Transverse colon (tissue), 4 donors: Measurements from ENCODE around the gene FADD. TPM values are rescaled to one million over a fixed set of nuclear protein-coding genes. Genes with fewer than 3 reads are reported as not detected.

Source experiments
- DNase-seq: peaks from one replicate; pipeline ENCODE4 v3.0.0-alpha.2; 2019
- H3K27ac ChIP-seq, 4 donors: fragments of 200-600 bp; sonication (generic); 2 replicates each; pipeline ENCODE4 v1.5.1; 2016 to 2018; ENCODE audit warnings: inconsistent platforms in 4 of 4
- H3K27me3 ChIP-seq: fragments of 200-600 bp; sonication (generic); 2 replicates; pipeline ENCODE4 v1.5.1; 2017; ENCODE audit warnings: inconsistent platforms
- H3K36me3 ChIP-seq, 4 donors: fragments of 200-600 bp; sonication (generic); 2 replicates each; pipeline ENCODE4 v1.5.1; 2017 to 2019; ENCODE audit warnings: inconsistent platforms in 4 of 4
- H3K4me1 ChIP-seq, 4 donors: fragments of 200-600 bp; sonication (generic); 2 replicates each; pipeline ENCODE4 v1.5.1; 2017 to 2020; ENCODE audit warnings: inconsistent platforms in 4 of 4
- H3K4me3 ChIP-seq, 4 donors: fragments of 200-600 bp; sonication (generic); 1 replicate in 1 of 4; 2 replicates in 3 of 4; pipeline versions ENCODE4 v1.5.1 to v1.6.1; 2017 to 2019; ENCODE audit warnings: inconsistent platforms in 4 of 4
- H3K9me3 ChIP-seq, 2 donors: fragments of 200-600 bp; sonication (generic); 2 replicates each; pipeline ENCODE4 v1.5.1; 2017 to 2019; ENCODE audit warnings: inconsistent platforms in 2 of 2
- CTCF ChIP-seq, 5 experiments: fragments of 200-600 bp in 3 of 5; fragments of 450-650 bp in 2 of 5; sonication (generic) in 3 of 5; IDR thresholded peaks; 1 replicate in 2 of 5; 2 replicates in 3 of 5; pipeline ENCODE4 v1.5.1; 2016 to 2017; ENCODE audit warnings: antibody characterized with exemption in 5 of 5, inconsistent platforms in 3 of 5, mild to moderate bottlenecking in 2 of 5, moderate library complexity in 1 of 5
- EP300 ChIP-seq: sonication (generic); formaldehyde crosslinking; IDR thresholded peaks from one replicate; pipeline ENCODE4 v1.6.1; 2017; ENCODE audit warnings: antibody characterized with exemption, low read depth
- POLR2A ChIP-seq: fragments of 450-650 bp; IDR thresholded peaks from one replicate; pipeline ENCODE4 v1.6.1; 2016; ENCODE audit warnings: antibody characterized with exemption, mild to moderate bottlenecking, moderate library complexity
- POLR2AphosphoS5 ChIP-seq, 3 donors: sonication (generic); formaldehyde crosslinking; IDR thresholded peaks; one replicate each; pipeline ENCODE4 v1.6.1; 2016; ENCODE audit warnings: antibody characterized with exemption in 3 of 3
- WGBS, 2 donors: methylation state at CpG; one replicate each; pipeline ENCODE4 v1.1.5; 2018; ENCODE audit warnings: low coverage in 1 of 2; 5-methylcytosine and 5-hydroxymethylcytosine counted together
- in situ Hi-C, 4 donors: fragments of 200-750 bp; cut with MboI; loops; one replicate each; pipeline versions ENCODE4 v1.15.0 to v1.15.1; 2017; ENCODE audit warnings: low sequenced_read_pairs in 3 of 4, low pct_ligation_motif_present in 1 of 4, low pct_unique_long_range_greater_than_20kb in 1 of 4
- intact Hi-C: fragments of 100-400 bp; cut with DNase I; formaldehyde crosslinking; loops from one replicate; pipeline ENCODE4 v1.15.1; 2023; ENCODE audit warnings: low total_unique reads
- total RNA-seq, 4 donors: library from RNA; depleted of rRNA; stranded (reverse); fragments of >200 nt; gene quantifications; one replicate each; pipeline ENCODE4 v1.1.0, GENCODE V29; 2016

The FADD gene
- total RNA-seq, 4 donors from 2014 or later = 24.5 to 42.3 (median 31.5) TPM

- no peak overlapping the region for H3K4me3 ChIP-seq
- TF ChIP-seq CTCF (IDR thresholded peaks at IDR 0.05) = no peak
- no peak for TF ChIP-seq POLR2A
- no peak for TF ChIP-seq EP300
- TF ChIP-seq POLR2AphosphoS5 (IDR thresholded peaks at IDR 0.05) = no peak
- H3K4me1 ChIP-seq = peaks cover 10 to 24% (median 21%) of the 10 kb centered on the region in 4 donors
- H3K36me3 ChIP-seq = peaks cover 0 to 24% (median 6%) of the 10 kb centered on the region in 4 donors
- intact Hi-C loops = no loop called here
- H3K27me3 ChIP-seq = no peaks in the 10 kb centered on the region
- WGBS, 2 donors = 98% methylated on average over 21 of the region's 22 CpGs; no CpG with 5 or more reads in 1 of the 2 donors
- no peaks in the 10 kb centered on the region for H3K9me3 ChIP-seq
- no peak for DNase-seq
- no peak overlapping the region for H3K27ac ChIP-seq
- in situ Hi-C loops = no loop called here
Observed at GRCh38 chr11:70206226-70206981, 3.3 kb downstream of the FADD start.

GRCh38 chr11:70206982-70207376 is 3.9 kb downstream of the FADD start:
- 78 to 94% methylated on average over 2 to 6 of the region's 6 CpGs for WGBS, 2 donors
- in situ Hi-C loops (no loop called here), intact Hi-C loops (no loop called here)
- Histone ChIP-seq H3K27ac (no peak overlapping the region), H3K4me3 (no peak overlapping the region), H3K4me1 (peaks cover 10 to 27% (median 23%) of the 10 kb centered on the region in 4 donors), H3K36me3 (peaks cover 0 to 24% (median 6%) of the 10 kb centered on the region in 4 donors), H3K27me3 (no peaks in the 10 kb centered on the region), H3K9me3 (no peaks in the 10 kb centered on the region)
- no peak for DNase-seq
- no peak for TF ChIP-seq CTCF (IDR thresholded peaks at IDR 0.05)
- no peak for TF ChIP-seq EP300
- no peak for TF ChIP-seq POLR2A
- no peak for TF ChIP-seq POLR2AphosphoS5 (IDR thresholded peaks at IDR 0.05)

- H3K27ac ChIP-seq = no peak overlapping the region
- 91 to 100% methylated on average over 1 to 15 of the region's 15 CpGs for whole genome bisulfite sequencing, 2 donors
- peaks cover 0 to 24% (median 6%) of the 10 kb centered on the region in 4 donors for H3K36me3 ChIP-seq
- peaks cover 10 to 32% (median 23%) of the 10 kb centered on the region in 4 donors for H3K4me1 ChIP-seq
- TF ChIP-seq EP300 (no peak), POLR2AphosphoS5 (IDR thresholded peaks at IDR 0.05) (no peak), CTCF (IDR thresholded peaks at IDR 0.05) (no peak), POLR2A (no peak)
- H3K9me3 ChIP-seq = no peaks in the 10 kb centered on the region
- in situ Hi-C loops (no loop called here), intact Hi-C loops (no loop called here)
- no peak overlapping the region for H3K4me3 ChIP-seq
- H3K27me3 ChIP-seq = no peaks in the 10 kb centered on the region
- DNase-seq = no peak
Observed at GRCh38 chr11:70207531-70208131, 4.5 kb downstream of the FADD start.

GRCh38 chr11:70209391-70209912 is 6.4 kb downstream of the FADD start:
- H3K4me3 ChIP-seq = no peak overlapping the region
- H3K27ac ChIP-seq = no peak overlapping the region
- peaks cover 0 to 24% (median 6%) of the 10 kb centered on the region in 4 donors for H3K36me3 ChIP-seq
- H3K9me3 ChIP-seq = no peaks in the 10 kb centered on the region
- no peaks in the 10 kb centered on the region for H3K27me3 ChIP-seq
- in situ Hi-C loops = no loop called here
- intact Hi-C loops = no loop called here
- no peak for DNase-seq
- no peak for TF ChIP-seq EP300
- peaks cover 6 to 26% (median 15%) of the 10 kb centered on the region in 4 donors for H3K4me1 ChIP-seq
- 93 to 95% methylated on average over 4 to 6 of the region's 6 CpGs for WGBS, 2 donors
